ENCODE measurements around the gene CHCHD6.

GRCh38 chr3:126974756-126975155 is 270.7 kb downstream of the CHCHD6 start:
- TF ChIP-seq POLR2AphosphoS5 (IDR thresholded peaks at IDR 0.05; ENCODE audit: insufficient read depth, low read depth, low read length): no peak
- TF ChIP-seq, protein P1, sequence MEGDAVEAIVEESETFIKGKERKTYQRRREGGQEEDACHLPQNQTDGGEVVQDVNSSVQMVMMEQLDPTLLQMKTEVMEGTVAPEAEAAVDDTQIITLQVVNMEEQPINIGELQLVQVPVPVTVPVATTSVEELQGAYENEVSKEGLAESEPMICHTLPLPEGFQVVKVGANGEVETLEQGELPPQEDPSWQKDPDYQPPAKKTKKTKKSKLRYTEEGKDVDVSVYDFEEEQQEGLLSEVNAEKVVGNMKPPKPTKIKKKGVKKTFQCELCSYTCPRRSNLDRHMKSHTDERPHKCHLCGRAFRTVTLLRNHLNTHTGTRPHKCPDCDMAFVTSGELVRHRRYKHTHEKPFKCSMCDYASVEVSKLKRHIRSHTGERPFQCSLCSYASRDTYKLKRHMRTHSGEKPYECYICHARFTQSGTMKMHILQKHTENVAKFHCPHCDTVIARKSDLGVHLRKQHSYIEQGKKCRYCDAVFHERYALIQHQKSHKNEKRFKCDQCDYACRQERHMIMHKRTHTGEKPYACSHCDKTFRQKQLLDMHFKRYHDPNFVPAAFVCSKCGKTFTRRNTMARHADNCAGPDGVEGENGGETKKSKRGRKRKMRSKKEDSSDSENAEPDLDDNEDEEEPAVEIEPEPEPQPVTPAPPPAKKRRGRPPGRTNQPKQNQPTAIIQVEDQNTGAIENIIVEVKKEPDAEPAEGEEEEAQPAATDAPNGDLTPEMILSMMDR (IDR thresholded peaks at IDR 0.05; ENCODE audit: extremely low read depth in 1 of 2, insufficient read depth in 1 of 2, low read depth in 1 of 2, low read length in 2 of 2): no peak
- TF ChIP-seq POLR2A (IDR thresholded peaks at IDR 0.05; ENCODE audit: low read depth, low read length): no peak
- no peak for TF ChIP-seq EZH2 (IDR thresholded peaks at IDR 0.05; ENCODE audit: borderline replicate concordance, low read depth, low read length, severe bottlenecking)
- no peak for TF ChIP-seq MAX (IDR thresholded peaks at IDR 0.05; ENCODE audit: insufficient read depth, insufficient read length)
- no peak for TF ChIP-seq JUN (IDR thresholded peaks at IDR 0.05; ENCODE audit: borderline replicate concordance, insufficient read depth, insufficient read length, low read depth)
- no peak for TF ChIP-seq MYC (IDR thresholded peaks at IDR 0.05; ENCODE audit: low read depth, low read length)

Measured in endothelial cell of umbilical vein (primary cell).